ENCODE results near the gene DCXR.

DCXR gene

GRCh38 chr17:82055965-82056728, 18.6 kb upstream of the DCXR start:
- DNase-seq (ENCODE audit: extremely low read depth in 1 of 2, low read depth in 1 of 2) = no peak

- no peak for DNase-seq (ENCODE audit: extremely low read depth in 1 of 2, low read depth in 1 of 2)
These were observed 17.8 kb upstream of the DCXR start for GRCh38 chr17:82055023-82055964.

DNA sequence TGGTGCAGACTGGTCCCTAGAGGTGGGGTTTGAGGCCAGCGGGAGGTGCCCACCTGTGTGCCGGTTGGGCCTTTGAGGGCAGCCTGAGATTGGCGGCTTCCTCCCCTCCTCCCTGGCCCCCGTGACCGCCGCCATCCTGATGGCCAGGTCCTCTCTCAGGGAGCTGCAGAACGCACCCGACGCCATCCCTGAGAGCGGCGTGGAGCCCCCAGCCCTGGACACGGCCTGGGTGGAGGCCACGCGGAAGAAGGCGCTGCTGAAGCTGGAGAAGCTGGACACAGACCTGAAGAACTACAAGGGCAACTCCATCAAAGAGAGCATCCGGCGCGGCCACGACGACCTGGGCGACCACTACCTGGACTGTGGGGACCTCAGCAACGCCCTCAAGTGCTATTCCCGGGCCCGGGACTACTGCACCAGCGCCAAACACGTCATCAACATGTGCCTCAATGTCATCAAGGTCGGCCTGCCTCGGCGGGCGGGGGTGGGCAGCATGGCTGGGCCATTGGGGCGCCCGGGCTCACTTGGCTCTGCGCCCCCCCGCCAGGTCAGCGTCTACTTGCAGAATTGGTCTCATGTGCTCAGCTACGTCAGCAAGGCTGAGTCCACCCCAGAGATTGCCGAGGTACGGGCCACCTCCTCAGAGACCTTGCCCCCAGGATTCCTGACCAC, 17.0 kb upstream of the DCXR start:
- DNase-seq (ENCODE audit: extremely low read depth in 1 of 2, low read depth in 1 of 2) = no peak

- no peak for DNase-seq (ENCODE audit: extremely low read depth in 1 of 2, low read depth in 1 of 2)
These were observed 16.2 kb upstream of the DCXR start for GRCh38 chr17:82053556-82054263.

- no peak for DNase-seq (ENCODE audit: extremely low read depth in 1 of 2, low read depth in 1 of 2)
These were observed 15.6 kb upstream of the DCXR start for GRCh38 chr17:82053130-82053529.

- DNase-seq (ENCODE audit: extremely low read depth in 1 of 2, low read depth in 1 of 2) = no peak
These were observed 15.2 kb upstream of the DCXR start for GRCh38 chr17:82052638-82053059.

DNA sequence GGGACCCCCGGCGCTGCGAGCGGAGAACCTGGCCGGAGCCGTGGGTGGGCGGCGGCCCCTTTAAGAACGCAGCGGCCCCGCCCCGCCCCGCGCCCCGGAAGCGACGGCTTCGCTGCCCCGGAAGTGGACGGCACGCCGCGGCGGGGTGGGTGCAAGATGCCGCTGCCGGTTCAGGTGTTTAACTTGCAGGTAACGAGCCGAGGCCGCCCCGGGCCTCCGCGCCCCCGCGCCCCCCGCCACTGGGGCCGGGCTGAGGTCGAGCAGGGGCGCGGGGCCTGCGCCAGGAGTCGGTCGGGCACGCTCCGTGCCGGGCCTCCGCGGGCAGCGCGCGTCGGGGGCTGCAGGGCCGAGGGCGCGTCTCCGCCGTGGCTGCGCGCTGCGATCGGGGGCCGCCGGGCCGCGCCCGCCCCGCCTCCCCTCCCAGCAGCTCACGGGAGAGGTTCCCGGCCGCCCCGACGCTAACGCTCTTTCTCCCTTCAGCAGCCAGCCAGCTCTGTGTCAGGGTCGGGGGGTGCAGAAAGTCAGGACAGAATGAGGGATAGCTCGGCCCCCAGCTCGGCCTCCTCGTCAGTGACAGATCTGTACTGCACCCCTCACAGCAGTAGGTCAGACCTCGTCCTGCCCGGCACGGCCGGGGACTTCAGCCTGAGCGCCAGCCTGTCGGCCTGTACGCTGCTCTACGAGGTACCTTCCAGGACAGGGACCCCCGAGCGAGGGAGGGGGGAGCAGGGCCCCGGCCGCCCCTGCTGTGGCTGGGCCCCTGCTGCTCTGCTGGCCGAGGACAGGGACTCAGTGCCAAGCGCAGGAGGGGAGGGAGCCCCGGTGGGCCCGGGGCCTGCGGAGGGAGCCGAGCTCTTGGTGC, 14.5 kb upstream of the DCXR start, which contains the start of the genes GPS1 and RFNG:
Gene GPS1 (plus strand): TSS at position 123 of the 862 bp plus-strand sequence. CDS start 34 bp downstream, at position 157.
Gene RFNG (minus strand): TSS at position 36 of the 862 bp plus-strand sequence. CDS start 45 bp downstream, outside the sequence.
- DNase-seq (ENCODE audit: extremely low read depth in 1 of 2, low read depth in 1 of 2) = peak; percentile 50 to 77

DNA sequence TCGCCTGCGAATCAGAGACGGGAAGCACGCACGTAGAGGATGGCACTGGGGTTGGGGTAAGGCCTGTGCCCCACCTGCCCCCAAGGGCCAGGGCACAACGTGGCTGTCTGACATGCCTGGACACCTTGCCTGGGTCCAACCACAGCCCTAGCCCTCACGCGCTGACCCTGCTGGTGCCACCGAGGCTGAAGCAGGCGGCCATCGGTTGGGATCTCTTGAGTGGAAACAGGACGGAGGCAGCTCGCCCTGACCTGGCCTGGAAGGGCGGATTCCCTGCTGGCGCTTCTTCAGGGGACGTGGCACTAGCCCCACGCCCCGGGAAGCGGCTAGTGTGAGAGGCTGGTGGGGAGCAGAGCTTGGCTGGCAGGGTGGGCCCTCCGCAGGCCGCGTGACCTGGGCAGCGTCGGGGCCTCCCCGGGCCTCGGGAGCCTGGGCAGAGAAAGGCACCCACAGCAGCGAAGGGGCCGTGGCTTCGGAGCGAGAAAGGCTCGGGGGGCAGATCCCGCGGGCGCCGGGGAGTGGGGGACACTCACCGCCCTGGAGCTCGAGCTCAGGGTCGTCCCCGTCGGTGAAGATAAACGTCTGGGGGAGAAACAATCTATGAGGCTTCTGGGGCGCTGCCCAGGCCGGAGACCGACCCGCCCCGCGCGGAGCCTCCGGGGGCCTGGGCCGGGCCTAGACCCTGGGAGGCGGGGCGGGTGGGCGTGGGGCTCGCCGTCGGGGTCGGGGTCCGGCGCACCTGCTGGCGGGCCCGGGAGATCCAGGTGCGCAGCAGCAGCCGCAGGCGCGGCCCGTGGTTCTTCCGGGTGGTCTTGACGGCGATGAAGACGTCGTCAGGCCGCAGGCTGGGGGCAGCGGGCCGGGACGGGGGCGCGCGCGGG, 13.5 kb upstream of the DCXR start:
- no peak for DNase-seq (ENCODE audit: extremely low read depth in 1 of 2, low read depth in 1 of 2)

- DNase-seq (ENCODE audit: extremely low read depth in 1 of 2, low read depth in 1 of 2) = no peak
These were observed 12.8 kb upstream of the DCXR start for GRCh38 chr17:82050152-82050760.

GRCh38 chr17:82049521-82049971, 12.0 kb upstream of the DCXR start:
- DNase-seq (ENCODE audit: extremely low read depth in 1 of 2, low read depth in 1 of 2) = no peak

DNA sequence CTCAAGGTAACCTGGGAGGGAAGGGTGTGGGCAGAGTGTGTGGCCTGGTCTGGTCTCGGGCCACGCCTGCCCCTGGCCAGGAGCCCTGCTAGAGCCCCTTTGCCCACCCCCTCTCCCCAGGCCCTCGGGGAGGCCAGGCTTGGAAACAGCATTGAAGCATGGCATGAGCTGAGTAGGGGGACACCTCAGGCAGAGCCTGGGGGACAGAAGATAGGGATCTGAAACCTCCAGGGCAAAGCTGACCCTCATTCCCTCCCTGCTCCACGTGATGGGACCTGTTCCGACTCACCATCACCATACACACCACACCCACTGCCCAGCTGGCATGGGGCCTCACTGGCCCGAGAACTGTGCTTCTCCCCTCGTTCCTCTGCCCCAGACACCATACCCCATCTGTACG, 11.6 kb upstream of the DCXR start:
- DNase-seq (ENCODE audit: extremely low read depth in 1 of 2, low read depth in 1 of 2) = no peak

DNA sequence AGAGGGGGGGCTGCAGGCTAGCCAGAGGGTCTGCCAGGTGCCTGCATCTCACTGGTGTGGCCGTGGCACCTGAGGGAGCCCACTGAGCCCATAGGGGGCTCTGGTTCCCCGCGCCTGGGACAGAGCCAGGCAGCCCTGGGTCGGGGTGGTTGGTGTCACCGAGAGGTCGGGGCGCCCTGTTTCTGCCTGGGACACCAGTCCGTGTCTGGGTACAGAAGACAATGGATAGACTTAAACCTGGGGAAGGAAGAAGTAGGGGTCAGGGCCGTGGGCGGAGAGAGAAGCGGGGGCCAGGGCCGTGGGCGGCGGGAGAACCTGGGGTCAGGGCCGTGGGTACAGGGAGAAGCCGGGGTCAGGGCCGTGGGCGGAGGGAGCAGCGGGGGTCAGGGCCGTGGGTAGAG, 11.1 kb upstream of the DCXR start:
- DNase-seq (ENCODE audit: extremely low read depth in 1 of 2, low read depth in 1 of 2) = no peak

- DNase-seq (ENCODE audit: extremely low read depth in 1 of 2, low read depth in 1 of 2) = no peak
These were observed 10.5 kb upstream of the DCXR start for GRCh38 chr17:82047914-82048570.

GRCh38 chr17:82047379-82047778, 9.9 kb upstream of the DCXR start:
- DNase-seq (ENCODE audit: extremely low read depth in 1 of 2, low read depth in 1 of 2) = no peak

GRCh38 chr17:82046903-82047302, 9.4 kb upstream of the DCXR start:
- no peak for DNase-seq (ENCODE audit: extremely low read depth in 1 of 2, low read depth in 1 of 2)

- no peak for DNase-seq (ENCODE audit: extremely low read depth in 1 of 2, low read depth in 1 of 2)
These were observed 8.5 kb upstream of the DCXR start for GRCh38 chr17:82045936-82046484.

DNA sequence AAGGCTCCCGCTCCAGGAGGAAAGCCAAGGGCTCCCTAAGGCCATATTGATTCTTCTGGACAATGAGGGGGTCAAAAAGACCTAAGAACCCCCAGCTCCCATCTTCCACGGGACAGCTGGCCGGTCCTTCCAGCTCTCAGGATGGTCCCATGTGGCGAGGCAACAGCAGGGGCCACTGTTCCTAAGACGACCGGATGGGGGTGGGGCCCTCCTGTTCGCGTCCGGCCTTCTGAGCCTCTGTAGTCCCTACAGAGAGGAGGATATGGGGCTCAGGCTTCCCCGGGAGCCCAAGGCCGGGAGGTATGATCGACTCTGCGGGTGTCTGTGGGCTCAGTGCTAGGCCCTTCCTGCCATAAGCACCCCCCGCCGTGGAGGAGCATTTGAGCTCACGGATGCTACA, 6.0 kb upstream of the DCXR start:
- no peak for DNase-seq (ENCODE audit: extremely low read depth in 1 of 2, low read depth in 1 of 2)

Measured in activated CD8-positive, alpha-beta memory T cell treated with anti-CD3 and anti-CD28 coated beads for 1 hour (primary cell).